ACHN (cell line): ENCODE data around the gene FCHSD2.
"Not testable (repeated sequence)": the region's sequence is repeated elsewhere in the genome, so short reads cannot be mapped to it uniquely, and the experiment has no call there.

ENCODE experiments used
- DNase-seq: peaks from one replicate; pipeline ENCODE4 v3.0.0-alpha.2; 2015
- in situ Hi-C: cut with HindIII; loops from 2 replicates; pipeline ENCODE4 v1.10.0; 2017; ENCODE audit warnings: low sequenced_read_pairs, low pct_ligation_motif_present, low pct_unique_long_range_greater_than_20kb

The FCHSD2 gene

GRCh38 chr11:72925656-72926055 is 216.5 kb downstream of the FCHSD2 start:
- no peak for DNase-seq
- in situ Hi-C loops, result no loop called here

GRCh38 chr11:72924568-72925190 is 217.4 kb downstream of the FCHSD2 start:
- in situ Hi-C loops, result no loop called here
- peak; percentile 17 for DNase-seq

- no peak for DNase-seq
- in situ Hi-C loops, result no loop called here
These were observed 220.9 kb downstream of the FCHSD2 start for GRCh38 chr11:72921028-72921716.

GRCh38 chr11:72920001-72920400 is 222.1 kb downstream of the FCHSD2 start:
- in situ Hi-C loops, result no loop called here
- DNase-seq, result no peak

GRCh38 chr11:72918851-72919250 is 223.3 kb downstream of the FCHSD2 start:
- DNase-seq, result no peak
- in situ Hi-C loops, result no loop called here

GRCh38 chr11:72912253-72912652 is 229.9 kb downstream of the FCHSD2 start:
- DNase-seq, result no peak
- in situ Hi-C loops, result no loop called here

- DNase-seq, in situ Hi-C loops: not testable (repeated sequence)
These were observed 232.3 kb downstream of the FCHSD2 start for GRCh38 chr11:72909558-72910388.

GRCh38 chr11:72908032-72908676 is 234.0 kb downstream of the FCHSD2 start:
- in situ Hi-C loops, result no loop called here

GRCh38 chr11:72904016-72904415 is 238.1 kb downstream of the FCHSD2 start:
- DNase-seq, result no peak
- in situ Hi-C loops, result no loop called here

More at GRCh38 chr11:72908032-72908676, 234.0 kb downstream of the FCHSD2 start:
- DNase-seq, result no peak

GRCh38 chr11:72901374-72901773 is 240.7 kb downstream of the FCHSD2 start:
- in situ Hi-C loops, result no loop called here
- no peak for DNase-seq

GRCh38 chr11:72900013-72900412 is 242.1 kb downstream of the FCHSD2 start:
- no peak for DNase-seq
- in situ Hi-C loops, result no loop called here

- in situ Hi-C loops, result no loop called here
- no peak for DNase-seq
These were observed 242.9 kb downstream of the FCHSD2 start for GRCh38 chr11:72899238-72899637.

- no peak for DNase-seq
- in situ Hi-C loops, result no loop called here
These were observed 244.6 kb downstream of the FCHSD2 start for GRCh38 chr11:72897506-72897905.

- in situ Hi-C loops, result no loop called here
These were observed 245.7 kb downstream of the FCHSD2 start for GRCh38 chr11:72896431-72896830.

GRCh38 chr11:72890881-72891280 is 251.2 kb downstream of the FCHSD2 start:
- in situ Hi-C loops, result no loop called here
- no peak for DNase-seq

More at GRCh38 chr11:72896431-72896830, 245.7 kb downstream of the FCHSD2 start:
- no peak for DNase-seq

GRCh38 chr11:72886619-72887018 is 255.5 kb downstream of the FCHSD2 start:
- DNase-seq, result no peak
- in situ Hi-C loops, result no loop called here

GRCh38 chr11:72885749-72886609 is 256.1 kb downstream of the FCHSD2 start:
- no peak for DNase-seq
- in situ Hi-C loops, result no loop called here

GRCh38 chr11:72876147-72876546 is 266.0 kb downstream of the FCHSD2 start:
- DNase-seq, result no peak
- in situ Hi-C loops, result no loop called here
